Limb (tissue), 2 donors: Measurements from ENCODE around the gene LRRTM3.

Source experiments
- DNase-seq, 2 donors: peaks; one replicate each; pipeline ENCODE4 v3.0.0-alpha.2; 2016; ENCODE audit errors: extremely low spot score in 2 of 2

Gene LRRTM3

GRCh38 chr10:67115972-67116371 is 190.1 kb downstream of the LRRTM3 start:
- no peak for DNase-seq

- no peak for DNase-seq
Measured at GRCh38 chr10:67119651-67120050, 193.8 kb downstream of the LRRTM3 start.

DNA sequence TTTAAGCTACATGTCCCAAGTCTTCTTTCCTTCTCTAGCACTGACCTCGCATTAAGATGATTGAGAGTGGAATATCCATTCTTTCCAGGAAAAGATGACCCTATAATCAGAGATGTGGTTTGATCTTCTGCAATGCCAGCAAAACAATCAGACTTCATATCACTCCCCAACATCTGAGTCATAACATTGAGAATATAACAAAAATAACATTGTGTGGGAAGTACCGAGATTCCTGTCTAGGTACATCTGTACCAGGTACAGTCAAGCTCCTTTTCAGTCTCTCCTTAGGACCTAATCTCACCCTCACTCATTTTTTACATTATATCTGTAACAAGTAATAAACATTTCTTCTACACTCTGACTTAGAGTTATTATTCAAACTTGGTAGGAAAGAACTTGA is 201.6 kb downstream of the LRRTM3 start:
- no peak for DNase-seq

DNA sequence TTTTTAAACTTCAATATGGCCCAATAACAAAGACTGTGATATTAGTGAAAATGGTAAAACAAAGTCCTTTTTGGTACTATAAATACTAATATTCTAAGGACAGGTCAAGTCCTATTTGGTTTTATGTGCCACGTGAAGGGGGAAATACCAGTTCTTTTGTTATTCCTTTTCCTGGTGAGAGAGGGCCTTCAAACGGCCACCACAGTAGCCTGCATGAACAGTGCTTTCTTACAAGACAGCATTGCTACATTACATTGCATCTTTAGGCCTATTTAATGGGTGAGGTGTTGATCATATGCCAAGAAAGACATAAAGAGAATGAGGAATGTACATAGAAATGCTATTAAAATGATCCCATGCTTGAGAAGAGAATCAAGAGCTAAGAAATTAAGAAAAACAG is 214.8 kb downstream of the LRRTM3 start:
- DNase-seq, result no peak

DNA sequence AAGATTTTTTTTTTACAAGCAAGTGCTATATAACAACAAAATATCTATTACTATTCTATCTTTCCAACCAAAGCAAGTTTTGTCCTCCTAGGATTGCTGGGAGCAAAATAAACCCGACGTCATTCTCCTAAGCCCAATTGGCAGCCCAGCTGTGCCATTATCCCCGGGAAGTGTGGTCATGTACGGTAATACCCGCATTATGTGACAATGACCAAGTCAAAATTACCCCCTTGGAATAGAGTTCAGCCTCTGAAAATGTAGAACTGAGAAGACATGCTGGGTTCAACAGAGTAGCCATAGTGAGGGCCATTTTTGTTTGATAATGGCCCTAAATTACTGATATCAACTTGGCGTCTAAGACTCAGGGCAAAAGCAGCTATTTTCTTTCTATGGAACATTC is 215.5 kb downstream of the LRRTM3 start:
- no peak for DNase-seq

GRCh38 chr10:67144530-67144929 is 218.7 kb downstream of the LRRTM3 start:
- DNase-seq, result no peak
